Measurements from ENCODE around the gene MCM7. TPM values are rescaled to one million over a fixed set of nuclear protein-coding genes. Genes with fewer than 3 reads are reported as not detected.
A peak's percentile ranks its signal among the peaks of the same experiment; 100 is the strongest.

Gene MCM7
- polyA plus RNA-seq, 1 donor, result 76.6 TPM

DNA sequence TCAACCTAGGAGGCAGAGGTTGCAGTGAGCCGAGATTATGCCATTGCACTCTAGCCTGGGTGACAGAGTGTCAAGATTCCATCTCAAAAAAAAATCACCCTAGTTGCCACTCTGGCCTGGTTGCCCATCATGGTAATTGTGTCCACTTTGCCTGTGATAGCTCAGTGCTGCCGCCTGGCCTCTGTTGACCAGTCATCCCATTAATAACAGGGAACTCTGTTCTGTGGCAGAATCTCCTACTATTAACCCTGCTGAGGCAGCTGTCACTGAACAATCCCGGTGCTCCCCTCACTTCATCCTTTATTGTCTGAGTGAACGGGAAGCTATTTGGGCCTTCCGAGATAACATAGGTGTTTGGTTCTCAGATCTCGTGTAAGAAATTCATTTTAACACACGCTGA, 34.2 kb downstream of the MCM7 start:
- DNase-seq, result no peak

- no peak for DNase-seq
These were observed 35.6 kb downstream of the MCM7 start for GRCh38 chr7:100065452-100066186.

DNA sequence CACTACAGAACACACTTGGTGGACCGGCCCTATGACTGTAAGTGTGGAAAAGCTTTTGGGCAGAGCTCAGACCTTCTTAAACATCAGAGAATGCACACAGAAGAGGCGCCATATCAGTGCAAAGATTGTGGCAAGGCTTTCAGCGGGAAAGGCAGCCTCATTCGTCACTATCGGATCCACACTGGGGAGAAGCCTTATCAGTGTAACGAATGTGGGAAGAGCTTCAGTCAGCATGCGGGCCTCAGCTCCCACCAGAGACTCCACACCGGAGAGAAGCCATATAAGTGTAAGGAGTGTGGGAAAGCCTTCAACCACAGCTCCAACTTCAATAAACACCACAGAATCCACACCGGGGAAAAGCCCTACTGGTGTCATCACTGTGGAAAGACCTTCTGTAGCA, 37.0 kb downstream of the MCM7 start:
- no peak for DNase-seq

GRCh38 chr7:100063376-100063775, 37.8 kb downstream of the MCM7 start:
- no peak for DNase-seq

DNA sequence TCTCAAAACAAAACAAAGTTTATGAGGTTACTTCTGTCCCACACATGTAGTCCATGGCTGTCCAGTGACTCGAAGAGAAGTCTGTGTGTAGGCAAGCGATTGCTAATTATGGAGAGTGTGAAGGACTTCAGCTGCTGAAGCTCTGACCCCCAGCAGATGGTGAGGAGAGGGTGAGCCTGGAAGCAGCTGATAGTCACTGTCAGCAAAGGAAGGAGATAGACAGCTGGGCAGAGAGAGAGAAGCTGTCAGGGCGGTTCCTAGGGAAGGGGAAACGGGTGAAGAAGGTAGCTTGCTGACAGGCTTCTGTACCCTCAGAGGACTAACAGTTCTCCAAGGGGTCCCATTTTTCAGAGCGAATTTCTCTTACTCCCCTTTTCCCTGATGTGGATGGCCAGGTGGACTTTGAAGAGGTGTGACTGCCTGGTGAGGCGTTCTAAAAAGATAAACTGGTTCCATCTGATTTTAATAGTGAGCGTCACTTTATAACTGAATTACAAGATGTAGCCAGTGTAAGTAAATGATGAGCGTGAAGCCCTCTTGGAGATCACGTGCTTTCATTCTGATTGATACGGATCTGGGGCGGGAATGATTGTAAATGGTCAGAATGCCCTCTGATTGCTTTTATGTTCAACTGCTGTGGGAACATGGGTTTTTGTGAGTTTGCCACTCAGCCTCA, 39.5 kb downstream of the MCM7 start:
- no peak for DNase-seq

DNA sequence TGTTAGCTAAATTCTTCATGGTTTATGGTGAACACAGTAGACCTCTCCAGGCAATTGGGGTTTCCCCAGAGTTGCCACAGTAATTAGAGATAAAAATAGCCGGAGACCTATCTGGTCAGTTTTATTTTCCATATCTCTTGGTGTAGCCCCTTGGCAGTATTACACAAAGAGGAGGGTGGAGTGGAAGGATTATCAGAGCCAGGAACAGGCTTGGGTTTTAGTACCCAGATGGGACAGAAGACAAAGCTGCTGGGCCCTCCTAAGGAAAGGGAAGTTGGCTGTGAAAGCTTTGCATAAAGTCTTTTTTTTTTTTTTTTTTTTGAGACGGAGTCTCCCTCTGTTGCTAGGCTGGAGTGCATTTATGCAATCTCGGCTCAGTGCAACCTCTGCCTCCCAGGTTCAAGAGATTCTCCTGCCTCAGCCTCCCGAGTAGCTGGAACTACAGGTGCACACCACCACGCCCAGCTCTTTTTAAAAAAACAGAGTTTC, 41.9 kb downstream of the MCM7 start:
- DNase-seq, result no peak

GRCh38 chr7:100057006-100057405, 44.2 kb downstream of the MCM7 start:
- no peak for DNase-seq

GRCh38 chr7:100053215-100053614, 48.0 kb downstream of the MCM7 start:
- DNase-seq, result peak; percentile 40

- no peak for DNase-seq
These were observed 49.6 kb downstream of the MCM7 start for GRCh38 chr7:100051611-100052010.

GRCh38 chr7:100049441-100050291, 51.5 kb downstream of the MCM7 start, which contains the start of gene ZSCAN21:
Gene ZSCAN21 (plus strand): TSS chr7:100049774. CDS start chr7:100057007, 7,233 bp downstream.
- DNase-seq, result peak; percentile 92

DNA sequence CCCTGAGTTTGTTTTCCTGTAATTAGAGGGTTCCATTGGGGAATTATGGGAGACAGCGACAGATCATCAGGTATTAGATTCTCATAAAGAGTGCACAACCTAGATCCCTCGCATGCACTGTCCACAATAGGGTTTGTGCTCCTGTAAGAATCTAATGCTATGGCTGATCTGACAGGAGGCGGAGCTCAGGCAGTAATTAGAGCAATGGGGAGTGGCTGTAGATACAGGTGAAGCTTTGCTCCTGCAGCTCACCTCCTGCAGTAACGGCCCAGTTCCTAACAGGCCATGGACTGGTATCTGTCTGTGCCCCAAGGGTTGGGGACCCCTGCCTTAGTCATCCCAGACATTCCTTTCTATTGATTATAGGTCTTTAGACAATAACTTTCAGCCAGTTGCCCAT, 52.5 kb downstream of the MCM7 start:
- no peak for DNase-seq

DNA sequence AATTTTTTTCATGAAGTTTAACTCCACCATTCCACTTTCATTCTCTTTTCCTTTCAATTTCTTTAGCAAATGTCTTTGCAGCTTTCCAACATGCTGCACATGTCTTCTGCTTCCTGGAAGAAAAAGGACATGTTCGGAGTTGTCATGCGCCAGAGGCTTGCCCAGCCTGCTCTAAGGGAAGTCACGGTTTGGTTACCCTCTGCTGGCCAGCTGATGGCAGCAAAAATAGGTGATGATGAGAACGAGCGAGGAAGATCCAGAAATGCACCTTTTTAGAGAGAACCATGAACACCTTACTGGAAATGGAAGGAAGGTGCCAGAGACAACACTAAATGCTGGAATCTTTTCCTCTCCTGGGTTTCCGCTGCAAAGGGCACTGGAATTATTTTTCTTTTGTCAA, 56.5 kb downstream of the MCM7 start:
- no peak for DNase-seq

Other genes starting within 250 kb of the MCM7 start
- gene OR2AE1, start 224.4 kb downstream of the MCM7 start, polyA plus RNA-seq (ENCODE audit: insufficient read length), result not detected
- 17.5 TPM for gene TRIM4, start 181.9 kb downstream of the MCM7 start, polyA plus RNA-seq (ENCODE audit: insufficient read length)
- 0.70 TPM for gene GJC3, start 171.8 kb downstream of the MCM7 start, polyA plus RNA-seq (ENCODE audit: insufficient read length)
- 1.2 TPM for gene AZGP1, start 125.4 kb downstream of the MCM7 start, polyA plus RNA-seq (ENCODE audit: insufficient read length)
- gene ZKSCAN1, start 85.8 kb downstream of the MCM7 start, polyA plus RNA-seq (ENCODE audit: insufficient read length), result 28.9 TPM
- 12.4 TPM for gene ZSCAN21, start 51.6 kb downstream of the MCM7 start, polyA plus RNA-seq (ENCODE audit: insufficient read length)
- gene ZNF3, start 19.7 kb downstream of the MCM7 start, polyA plus RNA-seq (ENCODE audit: insufficient read length), result 29.8 TPM
- gene COPS6, start 12.4 kb downstream of the MCM7 start, polyA plus RNA-seq (ENCODE audit: insufficient read length), result 92.1 TPM
- 23.9 TPM for gene AP4M1, start 246 bp upstream of the MCM7 start, polyA plus RNA-seq (ENCODE audit: insufficient read length)
- 39.0 TPM for gene TAF6, start 18.0 kb upstream of the MCM7 start, polyA plus RNA-seq (ENCODE audit: insufficient read length)
- 29.7 TPM for gene CNPY4, start 18.2 kb upstream of the MCM7 start, polyA plus RNA-seq (ENCODE audit: insufficient read length)
- 1.5 TPM for gene MBLAC1, start 25.6 kb upstream of the MCM7 start, polyA plus RNA-seq (ENCODE audit: insufficient read length)
- 59.5 TPM for gene LAMTOR4, start 47.5 kb upstream of the MCM7 start, polyA plus RNA-seq (ENCODE audit: insufficient read length)
- 12.1 TPM for gene TRAPPC14, start 57.3 kb upstream of the MCM7 start, polyA plus RNA-seq (ENCODE audit: insufficient read length)
- 12.8 TPM for gene GAL3ST4, start 67.2 kb upstream of the MCM7 start, polyA plus RNA-seq (ENCODE audit: insufficient read length)
- 10.1 TPM for gene GPC2, start 76.0 kb upstream of the MCM7 start, polyA plus RNA-seq (ENCODE audit: insufficient read length)
- gene STAG3, start 76.5 kb upstream of the MCM7 start, polyA plus RNA-seq (ENCODE audit: insufficient read length), result 25.7 TPM
- 10.1 TPM for gene PVRIG, start 118.6 kb upstream of the MCM7 start, polyA plus RNA-seq (ENCODE audit: insufficient read length)
- 6.3 TPM for gene SPDYE3, start 206.3 kb upstream of the MCM7 start, polyA plus RNA-seq (ENCODE audit: insufficient read length)

Measured in hindlimb muscle (tissue), 1 donor.